ENCODE measurements around the gene USO1.

DNA sequence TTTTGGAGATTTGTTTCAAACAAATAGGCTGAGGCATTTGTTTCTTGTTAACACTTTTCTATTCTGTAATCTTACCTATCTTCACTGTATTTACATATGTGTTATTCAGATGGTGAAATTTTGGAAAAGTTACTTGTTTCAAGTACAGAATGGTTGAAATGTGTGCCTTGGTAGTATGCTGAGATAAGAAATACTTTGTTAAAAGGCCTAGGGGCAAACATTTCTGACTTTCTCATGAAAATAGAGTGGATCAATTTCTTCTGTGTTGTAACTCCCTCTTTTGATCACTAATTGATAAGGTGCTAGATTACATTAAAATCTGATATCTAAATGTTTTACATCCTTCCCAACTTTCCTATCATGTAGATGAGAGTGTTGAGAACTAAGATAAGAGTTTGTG is 18.1 kb downstream of the USO1 start:
- no peak for TF ChIP-seq CTCF (IDR thresholded peaks at IDR 0.05)
- no peak for TF ChIP-seq POLR2A (IDR thresholded peaks at IDR 0.05)
